NCI-H510A treated with DMSO at 0.1 percent for 48 hours (cell line): ENCODE results near the gene LGALS8.
A peak's percentile ranks its signal among the peaks of the same experiment; 100 is the strongest.
"Not testable (repeated sequence)": the region's sequence is repeated elsewhere in the genome, so short reads cannot be mapped to it uniquely, and the experiment has no call there.

Experiments
- DNase-seq: peaks from one replicate; lab custom pipeline; 2025; lab: John Stamatoyannopoulos, UW

The LGALS8 gene

DNA sequence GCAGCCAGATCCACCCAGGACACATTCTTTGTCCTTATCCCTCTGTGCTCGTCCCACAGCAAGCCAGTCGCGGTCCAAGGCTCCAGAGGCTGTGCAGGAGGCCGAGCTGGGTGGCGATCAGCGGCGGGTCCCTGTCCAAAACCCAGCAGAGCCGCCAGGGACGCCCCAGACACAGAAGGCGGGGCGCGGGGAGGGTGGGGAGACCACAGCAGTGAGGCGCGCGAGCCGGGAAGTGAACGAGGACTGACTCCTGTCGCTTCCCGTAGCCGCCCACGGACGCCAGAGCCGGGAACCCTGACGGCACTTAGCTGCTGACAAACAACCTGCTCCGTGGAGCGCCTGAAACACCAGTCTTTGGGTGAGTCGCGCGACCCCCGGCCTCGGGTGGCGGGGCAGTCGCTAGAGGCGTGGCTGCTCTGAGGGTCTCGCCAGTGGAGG lies at the start of gene LGALS8:
LGALS8 (plus strand) TSS at position 279 of the 438 bp plus-strand sequence. CDS start 2,089 bp downstream, outside the sequence.
- peak; percentile 29 for DNase-seq

DNA sequence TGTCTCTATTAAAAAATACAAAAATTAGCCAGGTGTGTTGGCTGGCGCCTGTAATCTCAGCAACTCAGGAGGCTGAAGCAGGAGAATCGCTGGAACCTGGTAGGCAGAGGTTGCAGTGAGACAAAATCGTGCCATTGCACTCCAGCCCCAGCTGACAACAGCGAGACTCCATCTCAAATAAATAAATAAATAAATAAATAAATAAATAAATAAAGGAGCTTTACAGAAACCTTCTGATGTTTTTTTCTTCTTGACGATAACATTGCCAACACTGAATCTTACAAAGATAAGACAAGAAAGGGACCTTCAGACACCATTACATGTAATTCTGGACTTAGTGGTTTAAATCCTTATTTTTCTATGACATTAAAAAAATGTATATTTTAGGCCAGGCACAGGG lies 47.8 kb upstream of the LGALS8 start:
- no peak for DNase-seq

DNA sequence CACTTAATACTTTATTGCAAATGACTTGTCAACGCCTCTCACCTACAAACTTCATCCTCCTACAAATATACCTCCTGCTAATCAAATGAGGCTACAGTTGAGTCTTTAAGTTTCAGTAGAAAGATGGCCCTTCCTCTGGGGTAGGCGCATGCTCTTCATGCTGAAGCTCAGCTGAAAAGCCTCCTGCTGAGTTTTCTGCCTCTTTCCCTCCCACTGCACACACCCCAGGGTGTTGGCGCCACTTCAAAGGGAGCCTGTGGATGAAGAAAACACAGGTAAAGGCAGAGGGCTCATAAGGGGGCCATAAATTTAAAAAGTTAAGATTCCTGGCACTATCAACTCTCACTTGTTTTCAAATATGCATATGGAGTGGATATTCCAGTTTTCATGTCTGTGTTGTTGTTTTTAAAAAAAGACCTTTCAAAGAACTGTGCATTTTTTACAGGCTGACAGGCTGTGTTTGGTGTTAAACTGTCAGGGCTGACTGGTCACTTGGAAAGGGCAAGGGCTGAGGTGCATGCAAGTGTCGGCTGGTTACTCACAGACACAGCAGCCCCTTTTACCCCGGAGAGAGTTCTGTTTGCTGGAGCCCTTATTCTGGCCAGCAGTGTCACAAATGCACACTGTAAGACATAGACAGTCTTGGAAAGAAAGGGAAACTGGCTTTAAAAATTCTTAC lies 42.9 kb upstream of the LGALS8 start:
- peak; percentile 14 for DNase-seq

DNA sequence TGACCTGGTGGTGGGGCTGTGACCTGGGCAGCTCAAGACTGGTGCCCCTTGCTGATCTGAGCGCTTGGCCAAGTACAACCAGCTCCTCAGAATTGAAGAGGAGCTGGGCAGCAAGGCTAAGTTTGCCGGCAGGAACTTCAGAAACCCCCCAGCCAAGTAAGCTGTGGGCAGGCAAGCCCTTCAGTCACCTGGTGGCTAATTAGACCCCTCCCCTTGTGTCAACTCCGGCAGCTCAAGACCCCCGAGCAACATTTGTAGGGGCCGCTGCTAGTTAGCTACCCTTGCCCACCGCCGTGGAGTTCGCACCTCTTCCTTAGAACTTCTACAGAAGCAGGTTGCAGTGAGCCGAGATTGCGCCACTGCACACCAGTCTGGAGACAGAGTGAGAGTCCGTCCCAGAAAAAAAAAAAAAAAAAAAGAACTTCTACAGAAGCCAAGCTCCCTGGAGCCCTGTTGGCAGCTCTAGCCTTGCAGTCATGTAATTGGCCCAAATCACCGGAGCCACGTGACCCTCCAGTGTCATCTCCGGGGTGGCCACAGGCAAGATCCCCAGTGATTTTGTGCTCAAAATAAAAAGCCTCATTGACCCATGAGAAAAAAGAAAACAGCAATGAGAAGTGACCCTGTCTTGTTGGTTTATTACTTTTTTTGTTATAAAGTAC lies 39.3 kb upstream of the LGALS8 start:
- DNase-seq = no peak

DNA sequence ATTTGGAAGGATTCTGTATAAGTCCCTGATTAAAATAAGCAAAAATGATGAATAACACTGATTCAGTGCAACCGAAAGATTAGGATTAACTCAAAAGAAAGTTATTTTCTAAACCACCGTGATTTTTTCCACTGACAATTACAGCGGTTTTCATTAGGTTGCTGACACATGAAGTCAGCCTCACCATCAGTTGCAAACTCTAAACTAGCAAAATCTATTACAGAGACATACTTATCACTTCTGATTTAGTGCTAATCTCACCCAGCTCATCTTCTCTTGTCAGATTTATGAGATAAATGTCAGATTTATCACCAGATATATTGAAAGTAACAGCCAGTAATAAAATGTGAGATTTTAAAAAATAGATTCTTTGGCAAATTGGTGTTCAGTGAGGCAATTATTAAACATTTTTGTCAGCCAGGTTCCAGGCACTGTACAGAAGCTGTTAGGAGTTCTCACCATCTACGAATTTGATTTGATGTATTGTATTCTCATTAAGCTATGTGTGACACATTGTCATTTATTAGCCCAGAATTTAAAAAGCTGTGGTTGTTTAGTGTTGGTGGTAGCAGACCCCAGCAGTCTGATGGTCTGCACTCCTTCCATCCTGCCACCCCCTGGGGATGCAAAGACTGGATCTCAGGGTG lies 37.3 kb upstream of the LGALS8 start:
- DNase-seq = no peak

DNA sequence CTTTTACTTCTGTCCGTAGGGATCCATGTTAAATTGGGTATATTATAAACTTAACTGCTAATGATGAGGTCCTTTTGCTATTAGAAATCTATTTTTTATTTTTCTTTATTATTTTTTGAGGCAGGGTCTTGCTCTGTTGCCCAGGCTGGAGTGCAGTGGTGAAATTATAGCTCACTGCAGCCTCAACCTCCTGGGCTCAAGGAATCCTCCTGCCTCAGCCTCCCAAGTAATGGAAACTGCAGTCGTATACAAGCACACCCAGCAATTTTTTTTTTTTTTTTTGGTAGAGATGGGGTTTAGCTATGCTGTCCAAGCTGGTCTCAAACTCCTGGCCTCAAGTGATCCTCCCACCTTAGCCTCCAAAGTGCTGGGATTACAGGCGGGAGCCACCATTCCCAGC lies 34.6 kb upstream of the LGALS8 start:
- DNase-seq = not testable (repeated sequence)

DNA sequence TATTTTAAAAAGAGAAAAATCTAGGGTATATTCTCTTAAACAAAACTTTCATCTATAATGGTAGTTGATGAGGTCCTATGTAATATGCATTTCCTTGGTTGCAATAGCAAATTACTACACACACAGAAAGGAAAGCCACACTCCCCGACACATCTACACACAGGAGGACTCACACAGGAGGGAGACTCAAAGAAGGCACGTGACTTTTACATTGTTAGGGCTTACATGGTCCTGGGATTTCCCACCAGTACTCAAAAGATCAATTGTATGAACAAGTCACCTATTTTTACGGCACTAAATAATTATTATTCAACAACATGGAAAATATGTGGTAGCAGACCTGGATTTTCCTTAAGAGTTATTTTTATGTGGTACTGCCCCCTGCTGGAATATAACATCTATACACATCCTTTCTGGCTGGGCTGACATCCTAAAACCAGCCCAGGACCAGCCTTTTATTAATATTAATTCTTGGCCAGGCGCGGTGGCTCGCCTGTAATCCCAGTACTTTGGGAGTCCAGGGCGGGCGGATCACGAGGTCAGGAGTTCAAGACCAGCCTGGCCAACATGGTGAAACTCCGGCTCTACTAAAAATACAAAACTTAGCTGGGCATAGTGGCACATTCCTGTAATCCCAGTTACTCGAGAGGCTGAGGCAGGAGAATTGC lies 33.9 kb upstream of the LGALS8 start:
- DNase-seq = peak; percentile 45

DNA sequence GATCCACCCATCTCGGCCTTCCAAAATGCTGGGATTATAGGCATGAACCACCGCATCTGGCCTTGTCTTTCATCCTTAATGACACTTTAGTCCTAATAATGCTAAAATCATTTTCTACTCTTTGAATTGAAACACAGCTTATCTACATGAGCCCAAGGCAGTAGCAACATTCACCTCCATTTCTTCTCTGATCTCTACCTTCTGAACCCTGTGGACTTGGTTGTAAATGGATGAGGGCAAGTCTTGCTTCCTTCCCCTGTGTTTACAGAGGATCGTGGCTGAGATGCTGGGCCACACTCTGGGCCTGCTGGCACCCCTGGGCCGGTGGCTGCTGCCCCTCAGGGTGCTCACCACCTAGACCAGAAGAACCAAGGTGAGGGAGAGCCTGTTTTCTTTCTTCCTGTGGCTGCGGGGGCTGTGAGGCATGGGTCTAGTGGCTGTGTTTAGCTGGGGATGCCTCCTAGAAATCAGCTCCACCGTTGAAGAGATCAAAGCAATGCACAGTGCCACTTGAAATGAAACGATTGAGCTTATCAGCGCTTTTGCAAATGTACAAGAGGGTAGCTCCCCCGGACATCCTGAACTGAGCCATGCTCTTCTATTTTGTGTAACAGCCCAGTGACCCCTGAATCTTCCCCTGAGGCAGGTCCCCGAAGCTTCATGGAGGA lies 32.2 kb upstream of the LGALS8 start:
- DNase-seq = no peak

DNA sequence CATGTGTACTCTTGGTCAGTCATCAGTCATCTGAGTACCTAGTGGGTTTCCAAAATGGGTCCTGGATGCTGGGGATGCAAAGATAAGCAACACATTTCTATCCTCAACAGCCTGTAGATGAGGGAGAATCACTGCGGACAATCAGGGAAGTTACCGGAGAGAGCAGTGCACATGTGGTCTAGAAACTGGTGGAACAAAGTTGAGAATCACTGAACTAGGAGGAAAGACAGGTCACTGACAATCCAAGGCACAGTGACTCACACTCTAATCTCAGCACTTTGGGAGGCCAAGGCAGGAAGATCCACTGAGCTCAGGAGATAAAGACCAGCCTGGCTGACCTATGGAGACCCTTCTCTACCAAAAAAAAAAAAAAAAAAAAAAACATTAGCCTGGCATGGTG lies 31.4 kb upstream of the LGALS8 start:
- no peak for DNase-seq

DNA sequence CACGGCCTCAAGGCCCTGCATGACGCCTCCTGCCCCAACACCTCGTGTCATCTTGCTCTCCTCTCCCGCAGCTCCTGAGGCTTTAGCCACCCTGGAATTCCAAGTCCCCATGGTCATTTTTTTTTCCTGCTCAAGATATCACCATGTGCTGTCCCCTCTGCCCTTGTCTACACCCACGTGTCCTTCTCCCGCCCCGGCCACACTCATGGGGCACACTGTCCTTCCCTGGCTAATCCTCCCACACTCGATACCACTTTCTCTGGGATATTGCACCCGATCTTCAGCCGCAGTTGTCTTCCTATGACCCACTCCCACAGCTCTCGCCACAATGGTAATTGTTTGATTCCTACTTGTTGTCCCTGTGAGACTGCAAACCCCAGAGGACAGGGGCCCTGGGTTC lies 29.7 kb upstream of the LGALS8 start:
- no peak for DNase-seq

DNA sequence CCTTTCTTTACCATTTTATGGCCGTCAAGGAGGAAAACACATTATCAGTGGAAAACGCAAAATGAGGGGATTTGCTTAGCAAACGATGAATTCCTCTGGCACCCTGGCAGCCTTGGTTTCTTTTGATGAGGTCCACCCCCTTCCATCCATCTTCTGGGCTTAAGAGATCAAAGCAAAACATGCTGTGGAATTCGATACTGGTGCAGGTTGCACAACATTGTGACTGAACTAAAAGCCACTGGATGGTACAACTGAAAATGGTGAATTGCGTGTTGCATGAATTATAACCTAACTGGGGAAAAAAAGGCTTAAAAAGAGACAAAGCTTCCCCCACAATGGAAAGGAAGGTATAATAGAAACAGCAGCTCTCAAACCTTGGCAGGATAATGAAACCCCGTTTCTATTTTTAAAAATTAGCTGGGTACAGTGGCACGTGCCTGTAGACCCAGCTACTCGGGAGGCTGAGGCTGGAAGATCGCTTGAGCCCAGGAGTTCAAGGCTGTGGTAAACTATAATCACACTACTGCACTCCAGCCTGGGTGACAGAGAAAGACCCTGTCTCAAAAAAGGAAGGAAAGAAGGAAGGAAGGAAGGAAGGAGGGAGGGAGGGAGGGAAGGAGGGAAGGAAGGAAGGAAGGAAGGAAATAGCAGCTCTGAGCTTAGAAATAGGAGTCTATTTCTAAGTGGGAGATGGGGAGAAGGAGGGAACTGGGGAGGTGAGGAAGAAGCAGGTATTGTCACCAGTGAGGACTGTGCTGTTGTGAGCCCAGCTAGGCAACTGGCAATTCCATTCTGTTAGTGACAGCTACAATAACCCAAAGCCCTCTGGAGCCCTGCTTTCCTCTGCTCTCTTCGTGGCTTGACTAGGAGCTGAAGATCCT lies 29.0 kb upstream of the LGALS8 start:
- DNase-seq = no peak

DNA sequence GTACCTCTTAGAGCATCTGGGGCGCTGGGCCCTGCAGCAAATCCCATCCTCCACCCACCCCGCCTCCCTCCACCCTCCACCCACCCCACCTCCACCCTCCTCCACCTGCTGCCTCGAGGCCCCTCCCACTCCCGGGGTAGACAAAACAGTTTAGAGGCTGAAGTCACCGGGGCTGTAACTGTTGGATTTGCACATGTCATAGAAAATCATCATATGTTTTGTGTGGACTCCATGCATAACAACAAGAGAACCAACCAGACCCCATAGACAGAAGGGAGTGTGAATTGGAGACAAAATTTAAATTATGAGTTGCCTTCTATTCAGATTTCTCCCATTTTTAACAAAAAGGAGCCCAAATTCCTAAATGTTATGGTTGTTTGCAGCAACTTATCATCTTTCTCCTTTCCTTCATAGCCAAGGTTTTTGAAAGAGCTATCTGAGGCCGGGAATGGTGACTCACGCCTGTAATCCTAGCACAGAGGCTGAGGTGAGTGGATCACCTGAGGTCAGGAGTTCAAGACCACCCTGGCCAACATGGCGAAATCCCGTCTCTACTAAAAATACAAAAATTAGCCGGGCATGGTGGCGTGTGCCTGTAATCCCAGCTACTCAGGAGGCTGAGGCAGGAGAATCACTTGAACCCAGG lies 28.2 kb upstream of the LGALS8 start:
- peak; percentile 30 for DNase-seq

DNA sequence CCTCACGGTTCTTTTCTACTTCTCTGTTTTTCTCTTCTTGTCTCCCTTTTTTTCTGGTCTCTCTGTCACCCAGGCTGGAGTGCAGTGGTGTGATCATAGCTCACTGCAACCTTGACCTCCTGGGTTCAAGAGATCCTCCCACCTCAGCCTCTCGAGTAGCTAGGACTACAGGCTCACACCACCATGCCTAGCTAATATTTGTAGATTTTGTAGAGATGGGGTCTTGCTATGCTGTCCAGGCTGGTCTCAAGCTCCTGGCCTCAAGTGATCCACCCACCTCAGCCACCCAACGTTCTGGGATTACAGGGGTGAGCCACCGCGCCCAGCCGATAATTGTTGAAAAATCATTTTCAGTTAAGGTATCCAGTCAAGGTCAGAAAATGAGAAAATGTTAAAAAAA lies 25.9 kb upstream of the LGALS8 start:
- DNase-seq = no peak

DNA sequence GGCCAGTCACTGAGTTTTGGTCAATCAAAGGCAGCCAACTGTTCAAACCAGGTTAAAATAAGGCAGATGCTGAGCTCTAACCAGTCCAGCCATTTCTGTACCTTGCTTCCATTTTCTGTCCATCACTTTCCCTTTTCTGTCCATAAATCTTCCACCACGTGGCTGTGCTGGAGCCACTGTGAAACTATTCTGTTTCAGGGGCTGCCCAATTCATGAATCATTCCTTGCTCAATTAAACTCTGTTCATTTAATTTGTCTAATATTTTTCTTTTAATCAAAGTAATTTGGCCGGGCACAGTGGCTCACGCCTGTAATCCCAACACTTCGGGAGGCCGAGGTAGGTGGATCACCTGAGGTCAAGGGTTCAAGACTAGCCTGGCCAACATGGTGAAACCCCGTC lies 22.7 kb upstream of the LGALS8 start:
- no peak for DNase-seq

DNA sequence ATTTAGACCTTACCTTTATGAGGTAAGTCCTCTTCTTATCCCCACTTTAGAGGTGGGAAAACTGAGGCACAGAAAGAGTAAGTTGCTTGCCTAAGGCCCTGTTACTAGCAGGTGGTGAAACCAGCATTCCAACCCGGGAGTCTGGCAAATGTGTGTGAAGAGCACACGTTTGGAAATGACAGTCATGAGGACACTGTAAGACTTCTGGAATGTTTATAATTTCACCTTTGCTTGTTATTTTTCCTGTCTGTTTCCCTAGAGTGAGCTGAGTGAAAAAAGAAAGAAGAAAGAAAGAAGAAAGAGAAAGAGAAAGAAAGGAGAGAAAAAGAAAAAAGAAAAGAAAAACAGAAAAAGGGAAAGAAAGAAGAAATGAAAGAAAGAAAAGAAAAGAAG lies 21.2 kb upstream of the LGALS8 start:
- DNase-seq = no peak

DNA sequence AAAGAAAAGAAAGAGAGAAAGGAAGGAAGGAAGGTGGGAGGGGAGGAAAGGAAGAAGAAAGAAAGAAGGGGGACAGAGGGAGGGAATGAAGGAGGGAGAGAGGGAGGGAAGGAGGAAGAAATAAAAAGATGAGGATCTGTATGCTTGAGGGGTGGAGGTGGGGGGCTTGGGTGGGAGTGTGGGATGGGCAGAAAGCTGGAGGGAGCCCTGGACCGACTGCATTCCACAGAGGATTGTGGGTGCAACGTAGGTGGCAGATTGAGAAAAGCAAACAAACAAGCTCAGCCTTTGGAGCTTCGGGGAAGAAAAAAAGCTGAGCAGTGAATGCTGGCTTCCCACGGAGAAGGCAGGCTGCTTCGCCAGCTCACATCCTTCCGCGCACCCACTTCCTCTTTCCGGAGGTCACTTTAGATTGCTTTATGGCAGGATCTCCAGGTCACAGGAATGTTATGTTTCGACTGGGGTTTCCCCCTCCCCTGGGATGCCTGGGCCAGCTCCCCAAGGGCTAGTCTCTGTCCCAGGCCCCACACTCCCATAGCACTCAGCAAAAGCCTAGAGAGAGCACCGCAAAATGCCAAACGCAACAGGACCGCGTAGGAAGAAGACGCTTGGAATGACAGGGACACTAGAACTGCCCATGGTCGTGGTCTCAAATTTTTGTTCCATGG lies 20.7 kb upstream of the LGALS8 start:
- DNase-seq = no peak

DNA sequence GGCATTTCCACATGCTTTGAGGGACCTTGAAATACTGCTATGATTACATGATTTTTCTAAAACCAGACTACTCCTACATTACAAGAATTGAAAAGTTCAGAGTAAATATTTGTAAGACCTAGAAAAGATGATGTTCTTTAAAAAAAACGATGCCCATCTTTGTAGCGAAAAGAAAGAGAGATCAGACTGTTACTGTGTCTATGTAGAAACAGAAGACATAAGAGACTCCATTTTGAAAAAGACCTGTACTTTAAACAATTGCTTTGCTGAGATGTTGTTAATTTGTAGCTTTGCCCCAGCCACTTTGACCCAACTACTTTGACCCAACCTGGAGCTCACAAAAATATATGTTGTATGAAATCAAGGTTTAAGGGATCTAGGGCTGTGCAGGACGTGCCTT lies 19.4 kb upstream of the LGALS8 start:
- DNase-seq = not testable (repeated sequence)

DNA sequence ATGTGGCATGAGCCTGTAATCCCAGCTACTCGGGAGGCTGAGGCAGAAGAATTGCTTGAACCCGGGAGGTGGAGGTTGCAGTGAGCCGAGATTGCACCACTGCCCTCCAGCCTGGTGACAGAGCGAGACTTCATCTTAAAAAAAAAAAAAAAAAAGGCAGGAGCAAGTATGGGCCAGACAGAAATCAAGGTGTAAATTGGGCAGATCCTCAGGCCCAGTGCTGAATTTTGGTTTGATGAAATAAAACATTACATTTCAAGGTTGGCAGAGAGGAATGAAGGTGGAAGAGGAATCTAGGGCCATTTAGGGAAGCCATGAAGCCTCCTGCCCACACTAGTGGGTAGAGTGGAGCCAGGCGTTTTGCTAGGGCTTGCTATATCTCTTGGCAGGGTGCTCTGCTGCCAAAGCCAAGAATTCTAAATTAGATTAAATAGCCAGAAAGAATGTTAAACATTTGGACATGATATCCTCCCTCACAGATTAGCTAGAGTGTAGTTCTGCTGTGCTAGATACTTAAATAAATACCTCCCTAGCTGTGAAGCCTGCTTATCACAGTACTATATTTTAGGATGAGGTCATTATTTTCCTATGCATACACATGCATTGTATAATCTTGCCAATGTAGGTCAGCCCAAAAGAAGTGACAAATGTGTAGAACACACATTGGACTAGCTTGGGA lies 16.6 kb upstream of the LGALS8 start:
- no peak for DNase-seq

DNA sequence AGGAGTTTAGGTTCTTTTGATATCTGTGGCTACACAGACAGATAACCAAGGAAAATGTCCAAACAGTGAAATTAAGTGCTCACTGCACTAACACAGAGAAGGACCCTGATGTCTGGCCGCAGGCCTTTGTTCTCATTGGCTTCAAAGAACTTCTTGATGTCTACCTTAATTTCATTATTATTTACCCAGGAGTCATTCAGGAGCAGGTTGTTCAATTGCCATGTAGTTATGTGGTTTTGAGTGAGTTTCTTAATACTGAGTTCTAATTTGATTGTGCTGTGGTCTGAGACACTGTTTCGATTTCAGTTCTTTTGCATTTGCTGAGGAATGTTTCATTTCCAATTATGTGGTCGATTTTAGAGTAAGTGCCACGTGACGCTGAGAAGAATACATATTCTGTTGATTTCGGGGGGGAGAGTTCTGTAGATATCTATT lies 15.2 kb upstream of the LGALS8 start:
- no peak for DNase-seq

DNA sequence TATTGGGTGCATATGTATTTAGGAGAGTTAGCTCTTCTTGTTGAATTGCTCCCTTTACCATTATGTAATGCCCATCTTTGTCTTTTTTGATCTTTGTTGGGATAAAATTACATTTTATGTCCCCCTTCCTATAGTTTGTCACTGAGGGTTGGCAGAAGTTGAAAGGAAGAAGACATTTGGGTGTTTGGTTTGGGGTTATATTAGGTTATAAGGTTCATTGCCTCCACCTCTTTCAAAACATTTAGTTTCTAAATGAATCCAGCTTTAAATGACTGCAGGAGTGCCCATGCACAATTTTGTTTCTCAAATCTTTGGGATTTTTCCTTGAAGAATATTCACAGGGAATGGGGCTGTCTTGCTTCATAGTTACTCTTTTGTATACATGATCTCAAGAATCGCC lies 14.6 kb upstream of the LGALS8 start:
- no peak for DNase-seq
